Activated naive CD4-positive, alpha-beta T cell treated with anti-CD3 and anti-CD28 coated beads, Interleukin-2, amount 10 ng/mL, durations not matched to agents 5 hours and 36 hours (primary cell): ENCODE measurements around the gene NOX1. TPM values are rescaled to one million over a fixed set of nuclear protein-coding genes. Genes with fewer than 3 reads are reported as not detected.

Experiments used
- total RNA-seq, 2 experiments: library from RNA; stranded (reverse); gene quantifications; one replicate each; pipeline ENCODE4 v1.2.3, GENCODE V29; 2021

NOX1 gene
- not detected for total RNA-seq

DNA sequence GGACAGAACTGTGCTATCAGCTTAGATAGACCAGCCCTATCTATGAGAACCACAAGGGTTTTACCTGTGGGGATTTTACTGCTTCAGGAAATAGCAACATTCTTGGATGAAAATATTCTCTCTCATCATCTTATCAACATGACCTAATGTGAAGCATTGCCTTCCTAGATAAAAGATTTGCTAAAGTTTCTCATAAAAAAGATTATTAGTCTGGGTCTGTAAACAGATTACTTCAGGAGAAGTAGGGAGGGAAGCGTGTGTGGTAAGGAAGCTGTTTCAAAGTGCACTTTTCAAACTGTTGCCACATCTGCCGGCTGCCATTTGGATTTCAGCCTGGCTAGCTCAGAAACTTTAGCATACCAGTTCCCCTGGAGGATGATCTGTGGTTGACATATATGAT, at the start of gene NOX1:
TSS of gene NOX1 (minus strand) at position 35 of the 400 bp plus-strand sequence. CDS start 220 bp downstream, outside the sequence.

DNA sequence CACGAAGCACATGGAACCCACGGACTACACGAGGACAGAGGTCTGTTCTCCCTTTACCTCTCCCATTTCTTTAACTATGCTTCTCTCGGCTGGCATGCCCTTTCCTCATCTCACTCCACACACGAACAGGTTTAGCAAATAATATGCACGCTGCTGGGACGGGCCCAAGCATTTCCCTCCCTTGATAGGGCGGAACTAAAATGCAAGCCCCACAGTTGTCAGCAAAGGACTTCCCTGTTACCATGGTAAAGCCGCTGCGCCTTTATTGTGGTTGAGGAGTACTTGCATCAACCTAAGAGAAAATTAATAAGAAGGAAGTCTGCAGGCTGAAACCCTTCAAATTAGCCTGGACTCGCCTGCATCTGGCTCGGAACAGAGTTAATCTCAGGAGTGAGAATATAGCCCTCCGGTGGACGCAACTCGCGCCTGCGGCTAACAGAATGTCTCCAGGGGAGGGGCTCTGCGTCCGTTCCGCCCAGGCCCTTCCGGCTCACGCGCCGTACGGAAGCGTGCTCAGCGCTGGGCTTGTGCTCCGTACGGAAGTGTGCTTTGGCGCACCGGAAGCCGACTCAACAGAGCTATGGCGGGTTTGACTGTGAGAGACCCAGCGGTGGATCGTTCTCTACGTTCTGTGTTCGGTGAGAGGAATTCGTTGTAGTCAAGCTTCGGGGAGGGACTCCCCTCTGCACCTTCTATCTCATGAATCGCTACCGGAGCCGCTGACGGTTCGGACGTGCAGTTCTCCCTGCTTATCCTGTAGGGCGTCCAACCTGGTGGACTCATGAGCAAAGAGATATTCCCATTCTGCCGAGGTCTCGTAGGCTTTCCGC, 54.1 kb downstream of the NOX1 start, which contains the start of gene CSTF2:
TSS of gene CSTF2 (plus strand) at position 555 of the 830 bp plus-strand sequence. CDS start at position 581, 26 bp downstream.

Other genes starting within 250 kb of the NOX1 start
- gene TSPAN6, start 237.6 kb downstream of the NOX1 start, total RNA-seq, result not detected
- not detected for gene SRPX2, start 230.2 kb downstream of the NOX1 start, total RNA-seq
- gene SYTL4, start 142.2 kb downstream of the NOX1 start, total RNA-seq, result not detected
- gene CSTF2, start 54.0 kb downstream of the NOX1 start, total RNA-seq, result 10 to 100 TPM; 27.3 to 28.0 TPM
- gene XKRX, start 54.6 kb upstream of the NOX1 start, total RNA-seq, result under 1 TPM; 0.12 to 0.15 TPM
- not detected for gene ARL13A, start 95.3 kb upstream of the NOX1 start, total RNA-seq
- gene TRMT2B, start 177.8 kb upstream of the NOX1 start, total RNA-seq, result 10 to 100 TPM; 22.7 to 26.4 TPM
- not detected for gene TMEM35A, start 204.5 kb upstream of the NOX1 start, total RNA-seq
- gene CENPI, start 223.8 kb upstream of the NOX1 start, total RNA-seq, result 10 to 100 TPM; 18.9 to 19.5 TPM